HG03565 (cell line): Measurements from ENCODE around the gene ARHGAP31.

Experiments used
- ATAC-seq: cut with Tn5 transposase; IDR thresholded peaks from one replicate; pipeline ENCODE4 v1.9.1; 2021; ENCODE audit warnings: mild to moderate bottlenecking, moderate library complexity; ENCODE audit not compliant: unreplicated experiment

The ARHGAP31 gene

DNA sequence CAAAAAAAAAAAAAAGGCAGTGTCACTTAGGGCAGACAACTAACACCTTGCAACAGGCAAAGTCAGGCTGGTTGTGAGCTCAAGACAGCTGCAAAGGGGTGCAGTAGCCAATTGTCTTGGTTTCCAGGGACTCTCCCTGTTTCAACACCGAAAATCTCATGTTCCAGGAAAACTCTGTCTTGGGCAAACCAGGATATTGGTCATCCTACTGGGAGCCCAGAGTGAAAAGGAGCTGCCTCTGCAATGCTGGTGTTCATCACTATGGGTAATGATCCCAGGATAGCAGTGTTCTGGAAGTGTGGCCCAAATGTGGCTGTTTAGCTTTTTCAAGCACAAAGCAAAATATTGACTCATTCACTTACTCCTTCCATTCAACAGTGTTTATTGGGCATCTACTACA is 82.6 kb downstream of the ARHGAP31 start:
- ATAC-seq: no peak

DNA sequence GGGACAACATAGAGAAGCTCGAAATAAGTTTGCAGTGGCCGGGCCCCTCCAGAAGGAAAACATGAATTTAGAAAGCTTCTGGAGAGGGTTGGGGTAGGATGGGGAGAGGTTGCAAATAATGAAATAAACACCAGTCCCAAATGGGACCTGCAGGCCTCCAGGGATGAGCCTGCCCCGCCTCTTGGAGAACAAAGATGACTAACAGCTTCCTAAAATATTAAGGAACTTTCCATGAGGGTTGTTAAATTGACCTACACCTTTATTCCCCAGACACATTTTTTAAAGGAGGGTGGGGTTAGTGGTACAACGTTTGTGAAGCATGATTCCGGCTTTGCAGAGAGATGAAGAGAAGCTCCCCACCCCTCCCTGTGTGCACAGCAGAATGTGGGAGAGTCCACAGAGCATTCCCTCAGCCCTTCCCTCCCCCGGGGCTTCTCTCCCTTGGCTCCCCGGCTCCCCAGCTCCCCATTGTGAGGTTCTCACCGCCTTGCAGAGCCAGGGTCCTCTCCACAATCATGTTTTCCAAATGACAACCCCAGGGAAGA is 84.1 kb downstream of the ARHGAP31 start:
- no peak for ATAC-seq

DNA sequence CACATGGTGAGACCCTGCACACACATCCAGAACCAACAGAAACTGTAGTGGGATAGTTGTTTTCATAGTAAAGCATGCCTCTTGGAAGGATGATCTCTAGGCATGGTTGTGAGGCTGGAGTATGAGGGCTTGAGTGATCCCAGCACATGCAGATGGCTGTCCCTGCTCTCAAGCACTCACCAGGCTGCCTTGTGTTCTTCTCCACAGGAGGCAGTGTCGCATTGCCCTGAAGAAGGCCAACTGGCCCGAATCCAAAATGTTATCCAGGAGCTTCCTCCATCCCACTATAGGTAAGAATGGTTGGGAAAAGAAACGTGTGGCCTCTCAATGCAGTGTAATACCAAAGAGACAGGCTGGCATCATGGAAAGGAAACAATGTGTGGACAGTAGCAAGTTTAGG is 86.5 kb downstream of the ARHGAP31 start:
- ATAC-seq: no peak

DNA sequence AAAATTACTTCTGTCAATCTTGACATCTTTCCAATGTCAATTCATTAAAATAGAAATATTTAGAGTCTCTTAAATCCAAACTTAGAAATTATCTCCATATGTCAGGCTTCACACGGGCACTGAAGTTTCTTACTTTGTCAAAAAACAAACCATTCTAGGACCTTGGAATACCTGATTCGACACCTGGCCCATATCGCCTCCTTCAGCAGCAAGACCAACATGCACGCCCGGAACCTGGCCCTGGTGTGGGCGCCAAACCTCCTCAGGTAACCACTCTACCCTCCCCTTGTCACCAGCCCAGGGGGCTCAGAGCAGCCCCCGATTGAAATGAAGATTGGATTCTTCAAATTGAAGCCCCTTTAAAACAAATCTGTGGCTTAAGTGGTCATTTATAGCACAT is 88.0 kb downstream of the ARHGAP31 start:
- ATAC-seq: no peak

DNA sequence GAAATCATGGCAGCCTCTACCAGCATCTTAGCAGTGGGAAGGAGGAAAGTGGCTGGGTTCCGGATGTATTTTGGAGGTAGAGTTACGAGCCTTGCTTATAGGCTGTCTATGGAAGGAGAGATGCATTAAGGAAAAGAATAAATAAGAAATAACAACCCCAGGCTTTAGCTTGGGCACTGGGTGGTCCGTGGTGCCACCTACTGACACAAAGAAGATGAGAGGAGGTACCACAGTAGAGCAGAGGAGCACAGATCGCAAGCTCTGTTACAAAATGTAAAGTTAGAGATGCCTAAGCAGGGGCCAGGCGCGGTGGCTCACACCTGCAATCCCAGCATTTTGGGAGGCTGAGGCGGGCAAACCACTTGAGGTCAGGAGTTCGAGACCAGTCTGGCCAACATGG is 94.4 kb downstream of the ARHGAP31 start:
- ATAC-seq: no peak

DNA sequence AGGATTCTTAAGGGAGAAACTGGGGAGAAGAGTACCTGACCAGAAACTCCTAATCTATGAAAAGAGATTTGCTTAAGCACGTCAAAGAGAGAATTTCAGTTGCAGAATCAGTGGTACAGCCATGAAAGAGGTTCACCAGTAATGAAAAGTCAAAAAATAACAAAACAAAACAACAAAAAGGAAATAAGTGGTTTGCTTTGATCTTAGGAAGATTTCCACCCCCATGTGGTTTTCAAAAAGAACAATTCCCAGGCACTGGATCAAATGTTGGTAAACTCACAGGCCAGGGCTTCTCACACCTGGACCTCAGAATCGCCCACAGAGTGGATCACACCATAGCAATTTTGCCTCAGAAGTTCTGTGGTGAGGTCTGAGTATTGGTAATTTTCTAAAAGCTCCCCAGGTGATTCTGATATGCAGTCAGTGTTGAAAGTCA is 101.8 kb downstream of the ARHGAP31 start:
- peak; percentile 71 for ATAC-seq

DNA sequence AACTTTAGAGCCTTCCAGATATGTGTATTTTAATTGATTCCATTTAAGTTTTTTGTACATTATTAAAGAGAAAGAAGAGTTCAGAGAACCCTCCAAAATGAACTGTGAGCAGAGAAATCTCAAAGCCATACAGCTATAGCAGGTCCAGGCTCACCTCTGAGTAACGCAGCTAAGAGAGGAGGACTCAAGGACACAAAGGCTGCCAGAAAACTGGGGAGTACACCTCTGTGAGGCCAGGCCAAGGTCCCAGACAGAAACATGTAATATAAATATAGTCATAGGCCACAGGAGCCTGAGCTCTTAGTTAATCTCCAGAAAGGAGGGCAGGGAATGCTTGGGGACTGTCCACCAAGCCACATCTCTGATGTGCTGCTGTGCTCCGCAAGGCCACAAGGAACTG is 102.7 kb downstream of the ARHGAP31 start:
- ATAC-seq: no peak

DNA sequence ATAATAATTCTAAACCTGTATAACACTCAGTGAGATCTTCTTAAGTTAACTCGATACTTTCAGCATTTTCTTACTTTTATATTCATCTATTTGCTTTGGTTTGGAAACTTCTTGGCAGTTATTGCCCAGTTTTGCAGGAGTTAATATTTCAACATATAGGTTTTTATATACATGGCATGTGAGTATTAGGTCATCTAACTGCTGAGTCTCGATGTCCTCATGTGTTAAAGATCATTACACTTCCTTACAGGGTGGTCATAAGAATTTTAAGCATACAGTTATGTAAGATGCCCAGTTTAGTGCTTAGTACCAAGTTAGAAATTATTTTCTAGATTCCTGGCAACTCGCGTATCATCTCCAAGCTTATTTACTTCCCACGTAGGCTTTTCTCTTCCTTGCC is 106.3 kb downstream of the ARHGAP31 start:
- no peak for ATAC-seq

DNA sequence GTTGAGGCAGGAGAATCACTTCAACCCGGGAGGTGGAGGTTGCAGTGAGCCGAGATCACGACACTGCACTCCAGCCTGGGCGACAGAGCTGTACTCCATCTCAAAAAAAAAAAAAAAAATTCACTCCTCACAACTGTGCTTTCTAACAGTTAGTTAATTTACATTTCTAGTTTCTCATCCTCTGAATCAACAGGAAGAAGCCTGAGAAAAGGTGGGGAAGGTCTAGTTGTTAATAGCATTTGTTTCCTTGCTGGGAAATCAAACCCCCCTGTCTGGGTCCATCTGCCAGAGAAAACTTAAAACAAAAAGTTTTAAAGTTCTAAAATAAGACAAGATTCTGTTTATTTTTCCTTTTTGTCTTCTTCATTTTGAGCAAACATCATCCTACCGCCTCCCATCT is 106.9 kb downstream of the ARHGAP31 start:
- peak; percentile 35 for ATAC-seq

DNA sequence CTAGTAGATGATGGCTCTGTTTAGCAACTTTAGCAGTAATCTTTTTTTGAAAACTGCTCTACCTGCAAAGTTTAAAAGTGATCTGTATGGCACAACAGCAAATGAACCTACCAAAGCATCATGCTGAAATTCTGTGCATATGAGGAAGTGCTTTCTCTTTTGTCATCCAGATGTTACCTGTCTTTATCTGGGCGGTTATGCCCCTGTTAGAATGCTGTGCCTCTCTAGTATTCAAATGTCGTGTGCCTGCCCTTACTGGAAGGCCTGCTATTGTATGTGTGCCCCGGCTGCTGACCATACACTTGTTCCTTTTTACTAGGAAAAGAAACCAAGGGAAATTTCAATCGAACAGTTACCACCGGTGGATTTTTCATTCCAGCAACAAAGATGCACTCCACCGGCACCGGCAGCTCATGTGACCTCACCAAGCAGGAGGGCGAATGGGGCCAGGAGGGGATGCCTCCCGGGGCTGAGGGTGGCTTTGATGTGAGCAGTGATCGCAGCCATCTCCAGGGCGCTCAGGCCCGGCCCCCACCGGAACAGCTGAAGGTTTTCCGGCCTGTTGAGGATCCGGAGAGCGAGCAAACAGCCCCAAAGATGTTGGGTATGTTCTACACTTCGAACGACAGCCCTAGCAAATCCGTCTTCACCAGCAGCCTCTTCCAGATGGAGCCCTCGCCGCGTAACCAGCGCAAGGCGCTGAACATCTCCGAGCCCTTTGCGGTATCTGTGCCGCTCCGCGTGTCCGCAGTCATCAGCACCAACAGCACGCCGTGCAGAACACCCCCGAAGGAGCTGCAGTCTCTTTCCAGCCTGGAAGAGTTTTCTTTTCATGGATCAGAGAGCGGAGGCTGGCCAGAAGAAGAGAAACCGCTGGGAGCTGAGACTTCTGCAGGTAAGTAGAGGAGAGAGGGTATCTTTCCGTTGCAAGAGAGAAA is 107.6 kb downstream of the ARHGAP31 start:
- peak; percentile 61 for ATAC-seq

DNA sequence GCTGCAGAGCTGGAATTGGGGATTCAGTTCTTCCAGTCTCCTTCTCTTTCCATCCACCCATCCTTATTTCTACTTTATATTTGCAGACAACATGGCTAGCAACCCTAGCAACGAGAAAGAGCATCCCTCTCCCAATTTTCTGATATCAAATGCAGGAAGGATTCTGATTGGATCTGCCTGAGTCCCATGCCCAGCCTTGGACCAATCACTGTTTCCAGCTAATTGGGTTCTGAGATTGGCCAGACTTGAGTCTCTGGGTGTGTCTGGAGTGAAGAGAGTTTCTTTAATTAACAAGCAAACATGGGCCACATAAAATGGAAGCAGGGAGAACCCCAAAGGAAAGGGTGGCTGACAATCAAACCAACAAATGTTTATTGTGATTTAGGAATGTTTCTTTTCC is 108.6 kb downstream of the ARHGAP31 start:
- ATAC-seq: no peak

DNA sequence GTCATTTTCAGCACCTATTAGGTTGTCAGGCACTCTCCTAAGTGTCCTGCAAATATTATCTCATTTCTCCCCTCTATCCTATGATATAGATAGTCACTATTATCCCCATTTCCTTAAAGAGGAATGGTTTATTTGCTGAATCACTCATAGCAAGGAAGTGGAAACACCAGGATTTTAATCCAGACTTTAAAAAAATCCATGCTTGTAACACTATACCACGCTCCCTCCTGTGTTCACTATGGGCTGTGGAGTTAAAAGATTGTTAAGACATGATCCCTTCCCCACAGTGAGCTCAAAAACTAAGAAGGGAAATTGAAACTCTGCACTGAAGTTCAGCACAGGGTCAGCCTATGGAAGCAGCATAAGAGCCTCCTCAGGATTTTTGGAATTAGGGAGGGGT is 109.0 kb downstream of the ARHGAP31 start:
- no peak for ATAC-seq

DNA sequence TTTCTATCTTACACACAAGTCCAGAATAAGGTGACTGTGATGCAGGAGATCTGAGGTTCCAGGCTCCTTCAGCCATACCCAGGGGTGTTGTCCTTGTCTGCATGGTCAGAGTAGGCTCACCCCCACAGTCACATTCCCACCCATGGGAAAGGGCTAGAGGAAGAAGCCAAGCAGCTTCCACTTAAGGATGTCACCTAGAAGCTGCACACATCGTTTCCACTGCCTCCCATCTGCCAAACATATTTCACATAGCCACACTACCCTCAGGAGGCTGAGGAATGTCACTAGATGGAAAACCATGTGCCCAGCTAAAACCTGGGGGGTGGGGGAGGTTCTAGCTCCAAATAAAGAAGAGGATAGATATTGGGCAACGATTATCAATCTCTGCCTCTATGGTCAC is 111.1 kb downstream of the ARHGAP31 start:
- ATAC-seq: no peak

DNA sequence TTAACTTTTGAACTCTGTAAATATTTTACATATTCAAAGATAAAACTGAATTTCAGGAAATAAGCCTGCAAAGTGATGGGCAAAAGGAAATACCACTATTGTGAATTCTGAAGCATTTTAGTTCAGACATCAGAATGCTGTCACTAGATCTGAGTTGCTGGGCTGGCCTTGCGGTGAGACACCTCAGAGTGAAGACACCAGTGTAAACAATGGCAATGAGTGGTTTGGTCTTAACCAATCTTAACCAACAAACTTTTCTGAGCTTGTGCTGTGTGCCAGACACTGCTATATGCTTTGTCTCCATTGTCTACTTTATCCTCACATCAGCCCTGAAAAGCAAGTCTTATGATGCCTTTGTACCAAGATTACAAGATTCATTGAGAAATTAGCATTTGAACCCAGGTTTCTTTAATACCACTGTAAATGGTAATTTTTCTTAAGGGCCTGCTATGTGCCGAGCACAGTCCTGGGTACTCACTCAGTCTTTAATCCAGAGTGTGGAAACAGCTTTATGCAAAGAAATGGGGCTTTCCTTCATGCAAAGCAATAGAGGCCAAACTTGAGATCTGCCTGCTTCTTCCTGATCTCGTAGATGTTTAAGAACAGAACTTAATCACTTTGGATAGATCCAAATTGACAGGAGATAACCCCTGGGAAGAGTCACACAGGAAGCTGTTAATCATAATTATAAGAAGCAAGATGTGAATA is 114.2 kb downstream of the ARHGAP31 start:
- peak; percentile 59 for ATAC-seq

DNA sequence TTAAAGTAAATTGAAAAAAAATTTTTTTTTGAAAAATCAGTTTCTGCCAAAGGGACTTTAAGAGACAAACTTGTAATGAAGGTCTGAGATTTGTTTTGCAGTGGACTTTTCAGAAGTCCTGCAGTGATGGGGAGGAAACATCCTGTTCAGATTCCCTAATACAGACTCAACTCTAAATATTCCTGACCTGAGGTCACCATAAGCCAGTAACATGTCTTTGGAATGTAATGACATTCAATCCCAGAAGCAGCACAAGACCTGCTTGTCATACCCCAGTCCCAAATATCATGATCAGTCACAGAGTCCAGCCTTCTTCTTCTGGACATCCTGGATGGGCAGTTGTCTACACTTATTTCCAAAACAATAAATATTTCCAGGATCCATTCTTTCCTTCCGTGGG is 115.7 kb downstream of the ARHGAP31 start:
- no peak for ATAC-seq

DNA sequence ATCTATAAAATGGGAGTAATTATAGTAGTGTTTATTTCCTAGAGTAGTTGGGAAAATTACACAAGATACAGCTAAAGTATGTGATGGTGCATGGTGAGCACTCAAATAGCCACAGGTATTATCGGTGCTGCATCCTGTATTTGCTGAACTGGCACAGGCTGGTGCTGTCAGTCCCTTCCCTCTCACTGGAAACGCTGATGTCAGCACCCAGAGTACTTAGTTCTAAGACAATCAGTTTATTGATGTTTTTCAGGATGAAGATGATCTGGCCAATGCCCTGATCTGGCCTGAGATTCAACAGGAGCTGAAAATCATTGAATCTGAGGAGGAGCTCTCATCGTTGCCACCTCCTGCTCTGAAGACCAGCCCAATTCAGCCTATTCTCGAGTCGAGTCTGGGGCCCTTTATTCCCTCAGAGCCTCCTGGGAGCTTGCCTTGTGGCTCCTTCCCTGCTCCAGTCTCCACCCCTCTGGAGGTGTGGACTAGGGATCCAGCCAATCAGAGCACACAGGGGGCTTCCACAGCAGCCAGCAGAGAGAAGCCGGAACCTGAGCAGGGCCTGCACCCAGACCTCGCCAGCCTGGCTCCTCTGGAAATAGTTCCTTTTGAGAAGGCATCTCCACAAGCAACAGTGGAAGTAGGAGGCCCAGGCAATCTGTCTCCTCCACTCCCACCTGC is 119.6 kb downstream of the ARHGAP31 start:
- no peak for ATAC-seq

DNA sequence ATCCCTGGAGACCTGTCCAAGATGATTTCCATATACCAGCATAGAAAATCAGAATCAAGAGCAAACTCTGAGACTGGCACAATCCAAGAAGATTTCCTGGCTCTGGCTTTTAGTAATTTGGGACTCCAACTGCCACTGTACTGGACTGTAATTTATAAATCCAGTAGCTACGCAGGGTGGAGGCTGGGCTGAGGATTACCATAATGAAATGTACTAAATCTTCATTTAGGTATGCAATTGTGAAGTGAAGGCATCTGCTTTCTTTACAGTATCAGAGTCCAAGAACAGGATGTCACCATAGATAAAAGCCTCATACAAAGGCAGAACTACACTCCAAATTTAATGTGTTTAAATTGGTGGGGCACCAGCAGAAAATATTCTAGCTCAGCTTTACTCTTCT is 122.7 kb downstream of the ARHGAP31 start:
- ATAC-seq: no peak

DNA sequence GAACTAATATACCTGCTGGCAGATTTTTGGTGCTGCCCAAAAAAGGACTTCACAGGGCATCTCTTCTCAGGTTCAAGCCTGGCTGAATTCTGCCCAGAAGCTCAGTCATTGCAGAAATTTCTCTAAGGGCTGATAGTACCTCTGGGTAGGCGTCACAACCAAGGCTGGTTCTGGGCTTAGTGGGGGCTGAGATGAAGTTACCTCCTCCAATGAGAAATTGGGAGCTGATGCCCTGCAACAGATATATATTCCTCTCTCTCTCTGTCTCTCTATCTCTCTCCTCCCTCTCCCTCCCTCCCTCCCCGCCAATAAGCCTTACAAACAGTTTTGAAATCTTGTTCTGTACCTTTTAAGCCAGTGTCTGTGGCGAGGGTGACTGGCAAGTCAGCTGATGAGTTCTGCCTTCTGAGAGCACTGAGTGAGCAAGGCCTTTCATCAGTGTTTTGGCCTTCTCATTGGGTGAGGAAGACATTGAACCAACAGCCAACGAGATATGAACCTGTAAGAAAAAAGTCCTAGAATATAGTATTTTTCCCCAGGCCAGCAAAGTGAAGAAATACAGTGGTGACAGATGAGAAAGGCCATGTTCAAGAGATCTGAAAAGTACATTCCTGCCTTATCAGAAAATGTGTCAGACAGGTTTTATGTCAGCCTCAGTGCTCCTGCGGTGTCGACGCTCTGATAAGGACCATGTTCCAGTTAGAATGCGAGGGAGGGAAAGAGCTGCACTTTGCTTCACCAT is 123.8 kb downstream of the ARHGAP31 start:
- no peak for ATAC-seq

DNA sequence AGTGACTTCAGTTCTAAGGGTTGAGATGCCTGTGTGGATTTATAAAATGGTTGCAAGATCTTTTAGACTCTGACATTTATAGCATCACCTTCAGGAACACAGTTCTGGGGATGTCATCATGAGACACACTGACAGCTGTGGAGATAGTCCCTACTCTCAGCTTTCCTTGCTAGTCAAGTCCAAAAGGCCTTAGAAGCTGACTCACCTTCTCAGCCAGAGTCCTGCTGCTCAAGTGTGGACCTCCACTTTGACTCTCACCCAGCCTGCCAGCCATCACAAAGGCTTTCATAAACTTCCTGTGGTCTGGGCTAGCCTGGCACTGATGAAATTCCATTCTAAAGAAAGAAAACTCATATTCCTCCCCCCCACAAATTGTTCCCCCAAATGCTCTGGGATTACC is 124.5 kb downstream of the ARHGAP31 start:
- ATAC-seq: no peak

DNA sequence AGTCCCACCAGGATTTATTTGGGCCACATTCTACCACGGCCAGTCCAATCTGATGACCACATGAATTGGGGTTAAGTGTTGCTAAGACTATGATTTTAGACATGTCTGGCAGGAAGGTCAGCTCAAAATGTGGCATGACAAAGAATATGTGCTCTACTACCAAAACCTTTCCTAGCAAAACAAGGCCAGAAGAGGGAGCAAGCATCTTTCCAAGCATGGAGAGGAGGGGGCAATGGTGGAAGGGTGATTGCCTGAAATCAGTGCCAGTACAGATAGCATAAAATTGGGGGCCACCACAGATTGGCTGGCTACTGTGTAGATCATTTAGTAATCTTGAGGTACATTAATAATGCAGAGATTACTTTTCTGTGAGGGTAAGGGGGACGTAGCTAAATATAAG is 126.0 kb downstream of the ARHGAP31 start:
- ATAC-seq: no peak

DNA sequence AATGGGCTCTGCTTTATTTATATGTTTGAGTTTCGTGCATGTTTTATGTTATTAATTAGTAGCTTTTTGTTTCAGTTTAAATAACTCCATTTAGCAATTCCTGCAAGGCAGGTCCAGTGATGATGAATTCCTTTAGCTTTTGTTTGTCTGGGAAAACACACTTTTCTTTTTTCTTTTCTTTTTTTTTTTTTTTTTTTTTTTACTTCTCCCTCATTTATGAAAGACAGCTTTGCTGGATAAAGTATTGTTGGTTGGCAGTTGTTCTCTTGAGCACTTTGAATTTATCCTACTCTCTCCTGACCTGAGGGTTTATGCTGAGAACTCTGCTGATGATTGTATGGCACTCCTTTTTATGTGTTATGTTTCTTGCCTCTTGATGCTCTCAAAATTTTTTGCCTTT is 133.5 kb downstream of the ARHGAP31 start:
- no peak for ATAC-seq
